IMR-90 (cell line): ENCODE measurements around the gene DHFR.

Experiments used
- MXI1 ChIP-seq: IDR thresholded peaks from 2 replicates; pipeline ENCODE4 v1.6.1; 2012; ENCODE audit warnings: low read depth, mild to moderate bottlenecking, low read length, moderate library complexity, borderline replicate concordance
- POLR2A ChIP-seq: IDR thresholded peaks from 2 replicates; pipeline ENCODE4 v1.6.1; 2012; ENCODE audit warnings: mild to moderate bottlenecking, low read depth, low read length
- TF ChIP-seq, protein P1 (sequence below): conservative IDR thresholded peaks from 2 replicates; pipeline ENCODE4 v1.5.1; 2012; ENCODE audit warnings: mild to moderate bottlenecking, low read depth, low read length, improper control_type of control experiment

DNA sequence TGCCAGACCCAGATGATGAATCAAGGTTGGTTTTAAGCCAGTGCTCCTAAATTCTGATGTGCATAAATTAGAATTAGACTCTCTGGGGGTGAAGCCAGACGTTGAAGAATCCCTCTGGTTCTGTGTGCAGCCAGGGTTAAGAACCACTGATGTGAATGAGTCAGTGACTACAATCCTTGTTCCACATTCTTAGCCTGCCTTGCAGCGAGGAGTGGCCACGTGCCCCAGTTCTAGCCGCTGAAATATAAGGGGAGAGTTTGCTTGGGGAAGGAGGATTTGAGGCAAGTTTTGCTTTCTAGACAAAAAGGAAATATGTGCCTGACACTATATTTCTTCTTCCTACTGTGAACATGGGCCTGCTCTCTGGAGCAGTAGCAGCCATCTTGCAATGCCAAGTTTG is 34.6 kb downstream of the DHFR start:
- TF ChIP-seq, protein P1, sequence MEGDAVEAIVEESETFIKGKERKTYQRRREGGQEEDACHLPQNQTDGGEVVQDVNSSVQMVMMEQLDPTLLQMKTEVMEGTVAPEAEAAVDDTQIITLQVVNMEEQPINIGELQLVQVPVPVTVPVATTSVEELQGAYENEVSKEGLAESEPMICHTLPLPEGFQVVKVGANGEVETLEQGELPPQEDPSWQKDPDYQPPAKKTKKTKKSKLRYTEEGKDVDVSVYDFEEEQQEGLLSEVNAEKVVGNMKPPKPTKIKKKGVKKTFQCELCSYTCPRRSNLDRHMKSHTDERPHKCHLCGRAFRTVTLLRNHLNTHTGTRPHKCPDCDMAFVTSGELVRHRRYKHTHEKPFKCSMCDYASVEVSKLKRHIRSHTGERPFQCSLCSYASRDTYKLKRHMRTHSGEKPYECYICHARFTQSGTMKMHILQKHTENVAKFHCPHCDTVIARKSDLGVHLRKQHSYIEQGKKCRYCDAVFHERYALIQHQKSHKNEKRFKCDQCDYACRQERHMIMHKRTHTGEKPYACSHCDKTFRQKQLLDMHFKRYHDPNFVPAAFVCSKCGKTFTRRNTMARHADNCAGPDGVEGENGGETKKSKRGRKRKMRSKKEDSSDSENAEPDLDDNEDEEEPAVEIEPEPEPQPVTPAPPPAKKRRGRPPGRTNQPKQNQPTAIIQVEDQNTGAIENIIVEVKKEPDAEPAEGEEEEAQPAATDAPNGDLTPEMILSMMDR, result no peak
- TF ChIP-seq POLR2A (no peak), MXI1 (no peak)
